Loucy (cell line): ENCODE data around the gene ACTR3C.

Source experiments
- CTCF ChIP-seq: fragments of 200-600 bp; sonication (generic); conservative IDR thresholded peaks from 2 replicates; pipeline ENCODE4 v1.5.1; 2014; ENCODE audit warnings: mild to moderate bottlenecking, antibody characterized with exemption, low read length
- EZH2phosphoT487 ChIP-seq: fragments of 200-600 bp; IDR thresholded peaks from 2 replicates; pipeline ENCODE4 v1.6.1; 2018; ENCODE audit warnings: antibody characterized with exemption, mild to moderate bottlenecking, moderate library complexity, borderline replicate concordance

- TF ChIP-seq CTCF (no peak), EZH2phosphoT487 (no peak)
Measured at GRCh38 chr7:150314639-150315239, 8.6 kb downstream of the ACTR3C start.
